PC-9 (cell line): ENCODE data around the gene MAGI2. TPM values are rescaled to one million over a fixed set of nuclear protein-coding genes. Genes with fewer than 3 reads are reported as not detected.

Source experiments
- BruUV-seq: library from RNA; stranded (reverse); fragments of 400-500 nt; replicated peaks from 2 replicates; lab custom pipeline; 2021; lab: Mats Ljungman, UMichigan
- CTCF ChIA-PET: fragments of 300-600 bp; sonication (Branson Sonifier 250); formaldehyde crosslinking; loops from one replicate; lab custom pipeline; 2022; ENCODE audit warnings: antibody characterized with exemption; lab: Charles Lee
- POLR2A ChIA-PET: fragments of 300-600 bp; sonication (Branson Sonifier 250); formaldehyde crosslinking; loops from one replicate; lab custom pipeline; 2022; ENCODE audit warnings: antibody characterized with exemption; ENCODE audit not compliant: unreplicated experiment; lab: Charles Lee
- DNase-seq, 2 experiments: peaks; one replicate each; pipeline versions ENCODE4 v3.0.0 to v3.0.0-alpha.2; 2015 to 2022; ENCODE audit warnings: mixed read lengths in 1 of 2
- H2AFZ ChIP-seq: fragments of 200-600 bp; sonication (generic); 2 replicates; pipeline ENCODE4 v1.8.1; 2017; ENCODE audit warnings: antibody characterized with exemption
- H3F3A ChIP-seq: fragments of 200-600 bp; sonication (generic); 2 replicates; pipeline ENCODE4 v1.8.1; 2017; ENCODE audit warnings: antibody characterized with exemption, mild to moderate bottlenecking, low read depth; ENCODE audit not compliant: insufficient read depth
- H3K27ac ChIP-seq: fragments of 200-600 bp; sonication (generic); 2 replicates; pipeline ENCODE4 v1.6.1; 2016; ENCODE audit warnings: mixed run types
- H3K27me3 ChIP-seq: fragments of 200-600 bp; sonication (generic); 2 replicates; pipeline ENCODE4 v1.6.1; 2016; ENCODE audit warnings: low read depth, mixed run types; ENCODE audit not compliant: insufficient read depth
- H3K36me3 ChIP-seq: fragments of 200-600 bp; sonication (generic); 2 replicates; pipeline ENCODE4 v1.6.1; 2016; ENCODE audit warnings: low read depth, mixed run types
- H3K4me1 ChIP-seq: fragments of 200-600 bp; sonication (generic); replicated peaks from 2 replicates; pipeline ENCODE4 v1.6.1; 2016; ENCODE audit warnings: mixed run types; ENCODE audit not compliant: insufficient read depth
- H3K4me2 ChIP-seq: fragments of 200-600 bp; sonication (generic); 2 replicates; pipeline ENCODE4 v1.6.1; 2017; ENCODE audit warnings: mixed run types
- H3K4me3 ChIP-seq: fragments of 200-600 bp; sonication (generic); 2 replicates; pipeline ENCODE4 v1.6.1; 2016; ENCODE audit warnings: mixed run types
- H3K79me2 ChIP-seq: fragments of 200-600 bp; sonication (generic); 2 replicates; pipeline ENCODE4 v1.6.1; 2017; ENCODE audit warnings: low read depth, mixed run types
- H3K9me2 ChIP-seq: fragments of 200-600 bp; sonication (generic); 2 replicates; pipeline ENCODE4 v1.8.1; 2017; ENCODE audit warnings: mild to moderate bottlenecking; ENCODE audit not compliant: insufficient read depth
- H3K9me3 ChIP-seq: fragments of 200-600 bp; sonication (generic); 2 replicates; pipeline ENCODE4 v1.8.1; 2016; ENCODE audit warnings: low read depth; ENCODE audit not compliant: insufficient read depth
- H4K20me1 ChIP-seq: fragments of 200-600 bp; sonication (generic); 2 replicates; pipeline ENCODE4 v1.8.1; 2017; ENCODE audit not compliant: insufficient read depth
- CTCF ChIP-seq: fragments of 200-600 bp; sonication (generic); conservative IDR thresholded peaks from 2 replicates; pipeline ENCODE4 v1.6.1; 2017; ENCODE audit warnings: mixed run types, antibody characterized with exemption, mild to moderate bottlenecking, moderate library complexity
- EZH2 ChIP-seq: fragments of 200-600 bp; sonication (generic); IDR thresholded peaks from 2 replicates; pipeline ENCODE4 v1.8.0; 2017; ENCODE audit warnings: antibody characterized with exemption, low read depth
- intact Hi-C: fragments of 100-400 bp; cut with micrococcal nuclease; formaldehyde crosslinking; loops from one replicate; pipeline ENCODE4 v1.10.0; 2022; ENCODE audit not compliant: unreplicated experiment
- total RNA-seq: library from RNA; stranded (reverse); gene quantifications from 2 replicates; pipeline ENCODE4 v1.2.3, GENCODE V29; 2021

Gene MAGI2
- total RNA-seq, 1 experiment from 2014 or later = 0.92 TPM

DNA sequence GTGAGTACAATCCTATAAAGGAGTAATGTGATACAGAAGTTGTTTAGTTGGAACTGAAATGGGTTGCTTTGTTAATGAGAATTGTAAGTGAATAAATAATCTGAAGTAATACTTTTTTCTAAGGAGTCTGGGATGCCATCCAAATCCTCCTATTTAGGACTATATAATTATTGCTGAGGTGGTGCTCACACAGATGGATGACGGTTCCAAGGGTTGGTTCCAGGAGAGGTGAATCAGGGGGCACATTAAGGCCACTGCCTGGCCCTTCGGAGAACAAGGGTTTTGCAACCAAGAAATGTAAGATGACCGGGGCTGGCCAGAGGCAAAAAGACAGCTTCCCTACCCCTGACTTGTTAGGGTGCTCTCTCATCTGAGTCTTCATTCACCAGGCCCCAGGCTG lies 1302.2 kb downstream of the MAGI2 start:
- DNase-seq = no peak

GRCh38 chr7:78149787-78150186 lies 1303.7 kb downstream of the MAGI2 start:
- H3K27me3 ChIP-seq = no peaks in the 10 kb centered on the region
- ChIA-PET CTCF (no interaction called here), POLR2A (no interaction called here)
- H4K20me1 ChIP-seq = no peaks in the 10 kb centered on the region
- no peak overlapping the region for H3K4me3 ChIP-seq
- no peak for DNase-seq
- intact Hi-C loops = no loop called here
- no peak overlapping the region for H2AFZ ChIP-seq
- no peaks in the 10 kb centered on the region for H3K9me3 ChIP-seq
- BruUV-seq = no TSS peak
- no peaks in the 10 kb centered on the region for H3K36me3 ChIP-seq
- no peaks in the 10 kb centered on the region for H3K9me2 ChIP-seq
- no peak overlapping the region for H3K27ac ChIP-seq
- H3K4me1 ChIP-seq = no peaks in the 10 kb centered on the region
- no peaks in the 10 kb centered on the region for H3K79me2 ChIP-seq
- H3K4me2 ChIP-seq = no peak overlapping the region
- no peak for TF ChIP-seq EZH2
- TF ChIP-seq CTCF = no peak
- H3F3A ChIP-seq = no peaks in the 10 kb centered on the region

More for the DNA sequence above, 1302.2 kb downstream of the MAGI2 start:
- CTCF ChIA-PET = no interaction called here
- Histone ChIP-seq H3K27ac (no peak overlapping the region), H4K20me1 (no peaks in the 10 kb centered on the region), H2AFZ (no peak overlapping the region), H3K4me3 (no peak overlapping the region), H3K4me1 (no peaks in the 10 kb centered on the region), H3F3A (no peaks in the 10 kb centered on the region), H3K4me2 (no peak overlapping the region), H3K9me3 (no peaks in the 10 kb centered on the region), H3K36me3 (no peaks in the 10 kb centered on the region), H3K9me2 (no peaks in the 10 kb centered on the region), H3K79me2 (no peaks in the 10 kb centered on the region), H3K27me3 (no peaks in the 10 kb centered on the region)
- TF ChIP-seq CTCF (no peak), EZH2 (no peak)
- intact Hi-C loops = no loop called here
- POLR2A ChIA-PET = no interaction called here
- no TSS peak for BruUV-seq

DNA sequence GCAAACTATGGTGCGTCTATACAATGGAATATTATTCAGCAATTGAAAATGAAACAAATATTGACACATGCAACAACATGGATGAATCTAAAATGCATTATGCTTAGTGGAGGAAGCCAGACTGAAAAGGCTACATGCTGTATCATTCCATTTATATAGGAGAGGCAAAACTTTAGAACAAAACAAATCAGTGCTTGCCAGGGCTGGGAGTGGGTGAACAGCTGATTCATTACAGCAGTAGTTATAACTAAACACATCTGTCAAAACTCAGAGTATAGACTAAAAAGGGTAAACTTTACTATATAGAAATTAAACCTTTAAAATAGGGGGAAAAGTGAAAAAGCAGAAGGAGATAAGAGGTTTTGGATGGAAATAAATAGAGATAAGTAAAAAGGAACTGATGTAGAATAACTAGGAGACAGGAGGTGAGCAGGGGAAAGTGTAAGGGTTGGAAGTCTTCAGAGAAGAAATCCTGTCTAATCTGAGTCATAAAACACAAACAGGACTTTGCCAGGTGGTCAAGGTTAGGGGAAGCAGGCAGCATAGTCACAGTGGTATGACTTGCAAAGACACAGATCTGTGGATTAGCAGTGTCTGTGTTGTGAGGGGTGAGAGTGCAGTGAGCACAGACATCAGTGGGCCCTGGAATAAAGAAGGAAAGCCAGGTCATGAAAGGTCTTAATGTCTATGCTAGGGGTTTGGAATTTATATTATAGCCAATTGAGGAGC lies 1305.1 kb downstream of the MAGI2 start:
- POLR2A ChIA-PET = no interaction called here

More for the DNA sequence above, 1305.1 kb downstream of the MAGI2 start:
- Histone ChIP-seq H4K20me1 (no peaks in the 10 kb centered on the region), H3K9me3 (no peaks in the 10 kb centered on the region), H3K79me2 (no peaks in the 10 kb centered on the region), H3K4me3 (no peak overlapping the region), H3K27ac (no peak overlapping the region), H3F3A (no peaks in the 10 kb centered on the region), H3K4me1 (no peaks in the 10 kb centered on the region), H3K36me3 (no peaks in the 10 kb centered on the region), H3K4me2 (no peak overlapping the region), H3K9me2 (no peaks in the 10 kb centered on the region), H2AFZ (no peak overlapping the region), H3K27me3 (no peaks in the 10 kb centered on the region)
- no peak for DNase-seq
- intact Hi-C loops = no loop called here
- CTCF ChIA-PET = no interaction called here
- TF ChIP-seq EZH2 = no peak
- no peak for TF ChIP-seq CTCF
- no TSS peak for BruUV-seq
